GM19372 (cell line): Measurements from ENCODE around the gene PBX2.

Source experiments
- ATAC-seq: cut with Tn5 transposase; IDR thresholded peaks from one replicate; pipeline ENCODE4 v1.9.1; 2021; ENCODE audit warnings: mild to moderate bottlenecking, low read depth, moderate library complexity; ENCODE audit not compliant: unreplicated experiment

Gene PBX2

GRCh38 chr6:32175322-32175710 is 14.7 kb downstream of the PBX2 start:
- no peak for ATAC-seq

- ATAC-seq = no peak
Measured at GRCh38 chr6:32174416-32174815, 15.6 kb downstream of the PBX2 start.

GRCh38 chr6:32173051-32173727 is 16.8 kb downstream of the PBX2 start:
- ATAC-seq = no peak

- ATAC-seq = no peak
Measured at GRCh38 chr6:32171234-32171633, 18.8 kb downstream of the PBX2 start.

GRCh38 chr6:32170294-32170693 is 19.7 kb downstream of the PBX2 start:
- no peak for ATAC-seq

GRCh38 chr6:32168807-32169591 is 21.0 kb downstream of the PBX2 start:
- no peak for ATAC-seq

GRCh38 chr6:32168350-32168749 is 21.7 kb downstream of the PBX2 start:
- no peak for ATAC-seq

- ATAC-seq = no peak
Measured at GRCh38 chr6:32167761-32168262, 22.2 kb downstream of the PBX2 start.

- ATAC-seq = no peak
Measured at GRCh38 chr6:32167154-32167760, 22.7 kb downstream of the PBX2 start.

- no peak for ATAC-seq
Measured at GRCh38 chr6:32166411-32167061, 23.5 kb downstream of the PBX2 start.

GRCh38 chr6:32164295-32164694 is 25.7 kb downstream of the PBX2 start, which contains the start of gene EGFL8:
Gene EGFL8, plus strand, starts transcription at chr6:32164595. Its CDS starts 1,571 bp downstream, at chr6:32166166.
- ATAC-seq = no peak

GRCh38 chr6:32163559-32164258 is 26.3 kb downstream of the PBX2 start:
- no peak for ATAC-seq

- ATAC-seq = no peak
Measured at GRCh38 chr6:32158052-32158451, 31.9 kb downstream of the PBX2 start.

- no peak for ATAC-seq
Measured at GRCh38 chr6:32156891-32157290, 33.1 kb downstream of the PBX2 start.

GRCh38 chr6:32154514-32155161 is 35.4 kb downstream of the PBX2 start:
- ATAC-seq = no peak

- no peak for ATAC-seq
Measured at GRCh38 chr6:32153564-32154513, 36.2 kb downstream of the PBX2 start, which contains the start of gene PPT2. Gene PPT2, plus strand, starts transcription at chr6:32154141. Its CDS starts 454 bp downstream, at chr6:32154595.

- ATAC-seq = no peak
Measured at GRCh38 chr6:32152769-32153563, 37.0 kb downstream of the PBX2 start.
